Suppressor macrophage treated with lipopolysaccharide for 1 hour (primary cell): ENCODE measurements around the gene VASP.
"Not testable (repeated sequence)": the region's sequence is repeated elsewhere in the genome, so short reads cannot be mapped to it uniquely, and the experiment has no call there.

Experiments used
- DNase-seq, 3 donors: peaks; one replicate each; pipeline ENCODE4 v3.0.0-alpha.2; 2020 to 2022

VASP gene

DNA sequence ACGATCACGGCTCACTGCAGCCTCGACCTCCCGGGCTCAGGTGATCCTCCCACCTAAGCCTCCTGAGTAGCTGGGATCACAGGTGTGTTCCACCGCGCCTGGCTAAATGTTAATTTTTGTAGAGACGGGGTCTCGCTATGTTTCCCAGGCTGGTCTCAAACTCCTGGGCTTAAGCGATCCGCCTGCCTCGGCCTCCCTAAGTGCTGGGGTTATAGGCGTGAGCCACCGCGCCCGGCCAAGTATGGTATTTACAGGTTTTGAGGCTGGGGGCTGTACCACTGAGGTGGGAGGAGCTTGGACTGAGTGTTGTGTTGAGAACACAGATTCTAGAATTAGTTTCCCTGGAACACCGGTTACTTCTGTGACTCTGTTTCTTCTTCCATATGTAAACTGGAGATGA lies 9.5 kb upstream of the VASP start:
- DNase-seq: no peak

DNA sequence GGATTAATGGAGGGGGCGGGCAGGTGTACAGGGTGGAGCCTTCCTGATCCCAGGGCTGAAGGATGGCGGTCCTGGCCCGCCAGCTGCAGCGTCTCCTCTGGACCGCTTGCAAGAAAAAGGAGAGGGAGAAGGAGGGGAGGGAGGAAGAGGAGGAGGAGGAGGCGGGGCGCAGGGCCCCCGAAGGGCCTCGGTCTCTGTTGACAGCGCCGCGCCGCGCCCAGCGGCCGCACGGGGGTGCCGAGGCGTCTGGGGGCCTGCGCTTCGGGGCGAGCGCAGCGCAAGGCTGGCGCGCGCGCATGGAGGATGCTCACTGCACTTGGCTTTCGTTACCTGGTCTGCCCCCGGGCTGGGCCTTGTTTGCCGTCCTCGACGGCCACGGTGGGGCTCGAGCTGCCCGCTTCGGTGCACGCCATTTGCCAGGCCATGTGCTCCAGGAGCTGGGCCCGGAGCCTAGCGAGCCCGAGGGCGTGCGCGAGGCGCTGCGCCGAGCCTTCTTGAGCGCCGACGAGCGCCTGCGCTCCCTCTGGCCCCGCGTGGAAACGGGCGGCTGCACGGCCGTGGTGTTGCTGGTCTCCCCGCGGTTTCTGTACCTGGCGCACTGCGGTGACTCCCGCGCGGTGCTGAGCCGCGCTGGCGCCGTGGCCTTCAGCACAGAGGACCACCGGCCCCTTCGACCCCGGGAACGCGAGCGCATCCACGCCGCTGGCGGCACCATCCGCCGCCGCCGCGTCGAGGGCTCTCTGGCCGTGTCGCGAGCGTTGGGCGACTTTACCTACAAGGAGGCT lies 8.7 kb upstream of the VASP start, which contains the start of gene PPM1N:
PPM1N (plus strand) TSS at position 33 of the 785 bp plus-strand sequence; CDS start at position 63, 30 bp downstream.
- peak in 1 of 3 donors; percentile 64 for DNase-seq

DNA sequence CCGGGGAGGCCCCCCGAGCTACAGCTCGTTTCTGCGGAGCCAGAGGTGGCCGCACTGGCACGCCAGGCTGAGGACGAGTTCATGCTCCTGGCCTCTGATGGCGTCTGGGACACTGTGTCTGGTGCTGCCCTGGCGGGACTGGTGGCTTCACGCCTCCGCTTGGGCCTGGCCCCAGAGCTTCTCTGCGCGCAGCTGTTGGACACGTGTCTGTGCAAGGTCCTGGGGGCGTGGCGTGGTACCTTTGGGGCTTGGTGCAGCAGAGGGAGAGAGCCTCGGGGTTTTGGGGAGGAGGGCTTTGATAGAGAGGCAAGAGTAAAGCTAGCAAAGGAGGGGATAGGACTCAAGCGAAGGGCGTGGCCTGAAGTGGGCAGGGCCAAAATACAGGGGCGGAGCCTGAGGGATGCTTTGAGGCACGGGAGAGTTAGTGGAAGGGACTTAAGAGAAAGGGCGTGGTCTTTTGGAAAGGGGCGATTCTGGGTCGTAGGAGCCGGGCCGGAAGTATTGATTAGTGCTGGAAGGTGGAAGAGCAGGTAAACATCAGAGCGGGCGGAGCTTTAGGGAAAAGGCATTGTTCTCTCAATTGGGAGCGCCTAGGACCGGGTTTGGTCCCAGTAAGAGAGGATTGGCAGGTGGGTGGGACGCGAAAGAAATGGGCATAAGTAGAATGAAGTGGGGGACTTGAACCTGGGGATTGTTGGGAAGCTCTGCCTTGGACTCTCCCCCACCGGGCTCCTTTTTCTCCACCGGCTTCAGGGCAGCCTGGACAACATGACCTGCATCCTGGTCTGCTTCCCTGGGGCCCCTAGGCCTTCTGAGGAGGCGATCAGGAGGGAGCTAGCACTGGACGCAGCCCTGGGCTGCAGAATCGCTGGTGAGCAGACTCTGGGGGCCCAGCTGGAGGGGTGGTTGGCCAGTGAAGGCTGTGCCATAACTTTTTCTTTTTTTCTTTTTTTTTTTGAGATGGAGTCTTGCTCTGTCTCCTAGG lies 7.8 kb upstream of the VASP start:
- DNase-seq: peak; percentile 47 to 67 (median 54)

DNA sequence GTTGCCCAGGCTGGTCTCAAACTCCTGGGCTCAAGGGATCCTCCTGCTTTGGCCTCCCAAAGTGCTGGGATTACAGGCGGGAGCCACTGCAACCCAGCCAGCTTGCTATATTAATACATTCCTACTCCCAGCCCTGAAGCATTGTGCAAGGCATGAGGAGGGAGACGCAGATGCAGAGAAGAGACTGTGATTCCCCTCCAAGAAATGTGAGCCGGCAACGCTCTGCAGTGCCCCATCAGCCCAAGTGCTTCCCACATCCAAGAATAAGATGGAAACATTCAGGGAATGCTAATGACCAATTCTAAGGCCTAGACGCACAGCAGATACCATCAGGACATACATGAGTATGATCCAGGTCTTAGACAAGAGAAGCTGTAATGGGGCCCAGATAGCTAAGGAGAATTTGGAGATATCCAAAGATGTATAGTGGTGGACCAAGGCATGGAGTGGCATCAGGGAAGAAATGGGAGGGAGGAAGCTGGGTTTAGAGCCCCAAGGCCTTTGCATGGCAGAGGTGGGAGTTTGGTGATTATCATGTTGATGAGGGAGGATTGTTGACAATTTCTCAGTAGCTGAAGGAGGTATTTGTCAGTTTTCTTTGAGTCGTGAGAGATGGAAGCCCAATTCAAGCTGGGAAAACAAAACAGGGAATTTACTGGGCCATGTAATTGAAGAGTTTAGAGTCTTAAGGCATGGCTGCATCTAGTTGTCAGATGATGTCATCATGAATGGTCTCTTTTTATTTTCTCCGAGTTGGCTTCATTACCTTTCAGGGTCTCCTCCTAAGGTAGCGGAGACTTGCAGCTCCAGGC lies 6.2 kb upstream of the VASP start:
- DNase-seq: peak in 2 of 3 donors; percentile 25 to 57

DNA sequence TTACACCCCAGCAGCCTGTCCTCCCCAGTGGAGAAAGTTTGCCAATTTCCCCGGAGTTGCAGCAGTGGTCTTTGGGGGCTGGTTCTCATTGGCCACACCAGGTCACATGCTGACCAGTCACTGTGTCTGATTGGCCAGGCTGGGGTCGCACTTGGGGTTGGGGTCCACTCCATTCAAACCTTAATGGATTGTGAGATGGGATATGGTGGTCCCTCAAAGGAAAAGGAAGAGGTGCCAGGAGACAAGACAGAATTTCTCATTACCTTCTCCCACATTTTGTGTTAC lies 5.6 kb upstream of the VASP start:
- peak in 1 of 3 donors; percentile 37 for DNase-seq

DNA sequence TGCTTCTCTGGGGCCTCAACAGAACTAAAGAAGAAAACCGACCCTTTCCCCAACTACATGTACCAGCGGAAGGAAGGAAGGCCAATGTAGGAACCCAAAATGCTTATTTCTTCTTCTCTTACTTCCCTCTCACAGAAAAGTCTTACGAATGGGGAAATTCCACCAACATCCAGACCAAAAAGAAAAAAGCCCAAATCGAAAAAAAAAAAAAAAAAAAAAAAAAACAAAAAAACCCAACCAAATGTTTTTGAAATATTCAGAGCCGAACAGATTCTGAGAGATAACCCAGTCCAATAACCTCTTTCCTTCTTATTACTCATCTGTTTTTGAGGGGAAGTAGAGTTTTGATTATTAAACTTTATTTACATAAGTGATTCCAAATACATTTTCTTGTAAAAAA lies 5.2 kb upstream of the VASP start:
- peak; percentile 76 to 97 (median 93) for DNase-seq

DNA sequence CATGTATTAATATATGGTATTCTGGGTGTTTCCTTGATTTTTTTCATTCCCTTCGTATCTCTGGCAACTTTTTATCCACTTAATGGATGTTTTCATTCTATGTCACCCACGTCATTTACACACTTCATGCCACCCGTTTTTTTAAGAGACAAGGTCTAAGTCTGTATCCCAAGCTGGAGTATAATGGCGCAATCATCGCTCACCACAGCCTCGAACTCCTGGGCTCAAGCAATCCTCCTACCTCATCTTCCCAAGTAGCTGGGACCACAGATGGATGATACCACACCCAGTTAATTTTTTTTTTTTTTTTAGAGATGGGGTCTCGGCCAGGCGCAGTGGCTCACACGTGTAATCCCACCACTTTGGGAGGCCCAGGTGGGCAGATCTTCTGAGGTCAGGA lies 3.4 kb upstream of the VASP start:
- no peak for DNase-seq

DNA sequence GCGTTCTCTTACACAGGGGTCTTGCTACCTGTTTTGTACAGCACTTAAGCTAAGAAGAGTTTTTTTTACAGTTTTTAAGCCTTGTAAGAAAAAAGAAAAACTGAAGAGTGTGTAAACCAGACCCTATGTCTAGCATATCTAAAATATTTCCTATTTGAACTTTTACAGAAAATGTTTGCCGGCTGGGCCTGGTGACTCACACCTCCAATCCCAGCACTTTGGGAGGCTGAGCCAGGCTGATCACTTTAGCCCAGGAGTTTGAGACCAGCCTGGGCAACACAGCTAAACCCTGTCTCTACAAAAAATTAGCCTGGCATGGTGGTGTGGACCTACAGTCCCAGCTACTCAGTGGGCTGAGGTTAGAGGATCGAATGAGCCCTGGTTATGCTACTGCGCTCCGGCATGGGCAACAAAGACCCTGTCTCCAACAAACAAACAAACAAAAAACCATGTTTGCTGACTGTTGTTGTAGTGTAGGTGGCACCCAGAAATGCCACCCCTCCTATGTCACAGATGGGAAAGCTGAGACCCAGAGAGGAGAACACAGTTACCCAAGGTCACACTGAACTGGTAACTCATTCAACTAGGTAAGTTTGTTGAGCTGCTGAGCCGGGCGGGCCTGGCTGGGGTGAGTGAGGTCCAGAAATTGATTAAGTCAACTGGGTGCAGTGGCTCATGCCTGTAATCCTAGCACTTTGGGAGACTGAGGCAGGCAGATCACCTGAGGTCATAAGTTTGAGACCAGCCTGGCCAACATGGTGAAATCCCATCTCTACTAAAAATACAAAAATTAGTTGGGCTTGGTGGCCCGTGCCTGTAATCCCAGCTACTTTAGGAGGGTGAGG lies 1.9 kb upstream of the VASP start:
- DNase-seq: peak in 2 of 3 donors; percentile 39 to 44

DNA sequence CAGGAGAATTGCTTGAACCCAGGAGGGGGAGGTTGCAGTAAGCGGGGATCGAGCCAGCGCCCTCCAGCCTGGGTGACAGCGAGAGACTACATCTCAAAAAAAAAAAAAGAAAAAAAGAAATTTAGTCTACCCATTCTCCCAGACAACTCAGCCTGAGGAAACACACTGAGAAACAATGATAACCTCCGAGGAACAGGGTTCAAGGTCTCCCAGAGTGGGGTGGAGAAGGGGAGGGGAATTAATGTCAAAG lies 1.4 kb upstream of the VASP start:
- DNase-seq: no peak

DNA sequence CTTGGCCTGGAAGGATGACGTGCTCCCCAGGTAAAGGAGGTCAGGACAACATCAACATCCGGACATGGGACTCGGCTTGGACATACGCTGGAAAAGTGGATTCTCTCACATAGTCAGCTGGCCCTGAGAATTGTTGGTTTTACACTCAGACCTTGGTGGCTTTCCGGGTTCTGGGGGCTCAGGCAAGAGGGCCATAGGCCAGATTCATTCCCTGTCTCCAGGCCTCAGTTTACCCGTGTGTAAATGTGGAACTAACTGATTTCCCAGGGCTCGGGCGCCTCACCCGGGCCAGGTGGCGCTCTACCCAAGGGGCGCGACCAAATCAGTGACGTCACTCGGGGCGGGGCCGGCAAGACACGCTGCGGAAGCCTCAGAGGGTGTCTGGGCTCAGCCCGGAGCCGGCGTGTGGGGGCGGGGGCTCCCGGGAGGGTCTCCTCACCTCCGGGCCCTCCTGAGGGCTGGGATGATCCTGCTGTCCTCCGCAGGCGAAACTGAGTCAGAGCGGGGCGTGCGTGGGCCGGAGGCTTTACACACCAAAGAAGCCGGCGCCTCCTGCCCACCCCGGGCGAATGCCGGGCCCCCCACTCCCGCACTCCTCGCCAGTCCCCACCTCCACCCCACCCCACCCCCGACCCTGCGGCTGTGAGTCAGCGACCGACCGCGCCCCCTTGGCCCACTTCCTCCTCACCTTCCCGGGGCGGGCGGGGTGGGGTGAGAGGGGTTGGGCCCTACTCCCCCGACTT lies 862 bp upstream of the VASP start:
- DNase-seq: peak; percentile 95 to 99 (median 97)

DNA sequence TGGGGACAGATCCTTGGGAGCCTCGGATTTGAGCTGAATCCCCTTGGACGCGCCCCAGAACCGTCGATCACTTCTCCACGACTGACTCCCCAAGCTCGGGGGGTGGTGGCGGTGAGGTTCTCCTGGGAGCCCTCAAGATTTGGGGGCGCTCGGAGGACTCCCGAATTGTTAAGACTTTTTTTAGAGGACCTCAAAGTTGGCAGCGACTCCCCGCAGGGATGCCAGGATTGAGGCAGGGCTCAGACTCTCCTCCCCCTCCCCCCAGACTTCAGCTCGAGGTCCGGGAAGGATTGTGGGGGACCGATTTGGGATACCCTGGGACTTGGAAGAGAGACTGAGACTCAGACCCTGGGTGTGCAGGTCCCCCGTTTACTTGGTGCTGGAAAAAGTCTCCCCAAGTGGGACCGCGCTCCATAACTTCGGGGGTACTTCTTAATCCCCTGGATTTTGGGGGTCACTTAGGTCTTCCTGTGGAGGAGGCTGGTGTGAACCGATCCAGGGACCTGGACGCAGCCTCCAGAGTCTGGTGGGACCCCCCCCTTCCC lies 665 bp downstream of the VASP start:
- DNase-seq: no peak

DNA sequence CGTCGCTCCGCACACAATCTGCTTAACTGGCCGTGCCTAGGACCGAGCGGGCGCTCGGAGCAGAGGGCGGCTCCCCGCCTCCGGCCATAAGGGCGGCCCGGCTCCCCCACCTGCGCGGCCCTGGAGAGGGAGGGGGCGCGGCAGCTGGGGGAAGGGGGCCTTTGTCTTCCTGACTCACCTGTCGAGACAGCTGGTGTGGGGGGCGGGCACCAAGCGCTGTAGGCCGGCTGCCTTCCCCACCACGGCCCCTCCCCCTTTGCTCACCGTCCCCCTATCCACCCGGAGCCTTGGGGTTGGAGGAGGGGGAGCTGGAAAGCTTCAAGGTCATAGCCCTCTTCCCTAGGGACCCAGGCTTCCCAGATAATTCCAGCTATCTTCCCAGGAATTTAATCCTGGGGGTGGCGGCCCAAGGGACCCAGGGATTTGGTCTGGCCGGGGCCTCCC lies 1.2 kb downstream of the VASP start:
- peak in 1 of 3 donors; percentile 54 for DNase-seq

DNA sequence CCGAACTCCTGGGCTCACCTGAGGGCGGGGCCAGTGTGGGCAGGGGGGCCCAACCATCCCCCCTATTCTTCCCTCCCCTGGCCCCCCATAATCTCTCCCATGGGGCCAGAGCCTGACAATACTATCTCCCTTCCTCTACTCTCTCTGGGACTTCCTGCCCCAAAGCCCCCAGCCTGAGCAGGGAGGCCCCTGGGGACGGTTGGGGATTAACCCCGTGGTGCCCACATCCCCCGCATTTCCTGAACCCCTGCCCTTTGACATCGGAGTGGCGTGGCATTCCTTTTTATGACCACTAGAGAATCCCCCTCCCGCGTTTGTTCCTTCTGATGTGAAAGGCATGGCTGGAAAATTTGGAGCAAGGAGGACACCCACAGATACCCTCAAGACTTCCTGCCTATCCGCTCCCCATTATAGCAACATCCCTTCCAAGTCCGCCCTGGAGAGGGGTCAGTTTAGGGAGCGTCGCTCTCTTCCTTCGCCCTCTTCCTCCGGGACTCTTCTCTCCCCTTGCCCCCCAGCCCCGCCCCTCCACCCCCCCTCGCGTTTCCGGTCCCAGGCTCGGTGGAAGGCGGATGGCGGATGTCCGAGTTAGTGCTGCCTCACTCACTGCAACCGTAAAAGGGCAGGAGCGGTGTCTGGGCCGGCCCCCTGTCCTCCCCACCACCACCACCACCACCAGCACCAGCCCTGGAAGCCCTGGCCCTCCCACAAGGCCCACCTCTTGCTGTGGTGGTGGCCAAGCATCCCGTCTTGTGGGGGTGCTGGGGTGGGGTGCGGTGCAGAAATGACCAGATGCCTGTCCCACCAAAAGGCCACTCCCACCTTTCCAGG lies 1.8 kb downstream of the VASP start:
- peak; percentile 77 to 85 (median 85) for DNase-seq

DNA sequence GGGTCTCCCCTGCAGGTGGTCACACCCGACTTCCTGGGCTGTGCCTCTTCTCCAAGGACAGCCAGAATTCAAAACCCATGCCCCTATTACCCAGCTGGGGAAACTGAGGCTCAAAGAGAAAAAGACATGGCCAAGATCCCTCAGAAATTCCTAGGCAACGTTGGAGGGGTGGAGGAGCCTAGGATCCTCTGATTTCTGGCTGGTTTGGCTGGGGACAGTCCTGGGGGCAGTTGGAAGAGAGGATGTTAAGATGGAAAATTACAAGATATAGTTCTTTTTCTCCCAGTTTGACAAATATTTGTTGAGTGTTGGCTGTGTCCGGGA lies 2.4 kb downstream of the VASP start:
- no peak for DNase-seq

DNA sequence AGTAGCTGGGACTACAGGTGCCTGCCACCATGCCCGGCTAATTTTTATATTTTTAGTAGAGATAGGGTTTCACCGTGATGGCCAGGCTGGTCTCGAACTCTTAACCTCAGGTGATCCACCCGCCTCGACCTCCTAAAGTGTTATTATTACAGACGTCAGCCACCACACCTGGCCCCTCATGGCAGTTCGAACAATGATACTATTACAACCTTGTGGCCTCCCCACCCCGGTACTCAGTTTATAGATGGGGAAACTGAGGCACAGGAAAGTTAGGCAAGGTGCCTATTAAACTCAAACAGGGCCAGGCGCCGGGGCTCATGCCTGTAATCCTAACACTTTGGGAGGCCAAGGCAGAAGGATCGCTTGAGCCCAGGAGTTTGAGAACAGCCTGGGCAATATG lies 3.1 kb downstream of the VASP start:
- not testable (repeated sequence) for DNase-seq

DNA sequence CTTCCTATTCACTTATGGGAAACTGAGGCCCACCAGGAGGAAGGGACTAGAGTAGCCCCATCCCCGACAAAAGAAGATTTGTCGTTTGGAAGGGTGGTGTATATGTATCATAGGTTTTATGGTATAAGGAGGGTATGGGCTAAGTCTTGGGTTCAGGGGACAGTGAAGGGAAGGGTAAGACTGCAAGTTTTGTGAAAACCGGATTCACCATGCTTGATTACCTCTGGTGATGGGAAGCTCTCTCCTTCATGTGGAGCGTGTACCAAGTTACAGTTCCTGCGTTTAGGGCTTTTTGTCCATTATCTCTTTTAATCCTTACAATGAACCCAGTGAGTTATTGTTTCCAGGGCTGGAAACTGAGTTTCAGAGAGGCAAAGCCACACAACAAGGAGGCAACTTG lies 3.8 kb downstream of the VASP start:
- DNase-seq: no peak

DNA sequence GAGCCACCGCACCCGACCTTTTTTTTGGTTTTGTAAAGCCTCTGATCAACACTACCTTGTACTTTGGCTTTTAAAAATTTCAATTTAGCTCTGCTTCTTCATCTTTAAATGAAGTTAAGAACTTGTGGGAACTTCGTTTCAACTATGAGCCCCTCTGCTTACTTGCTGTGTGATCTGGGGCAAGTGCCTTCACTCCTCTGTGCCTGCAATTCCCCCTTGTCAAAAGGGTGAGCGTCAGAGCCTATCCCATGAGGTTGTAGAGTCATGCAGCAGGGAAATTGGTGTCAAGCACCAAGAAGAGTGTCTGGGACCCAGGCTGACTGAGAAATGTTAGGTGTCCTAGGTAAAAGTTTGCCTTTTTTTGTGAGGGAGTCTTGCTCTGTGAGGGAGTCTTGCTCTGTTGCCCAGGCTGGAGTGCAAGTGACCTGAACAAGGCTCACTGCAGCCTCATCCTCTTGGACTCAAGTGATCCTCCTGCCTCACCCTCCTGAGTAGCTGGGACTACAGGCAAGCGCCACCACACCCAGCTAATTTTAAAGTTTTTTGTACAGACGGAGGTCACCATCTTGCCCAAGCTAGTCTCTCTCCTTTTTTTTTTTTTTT lies 5.7 kb downstream of the VASP start:
- DNase-seq: no peak

DNA sequence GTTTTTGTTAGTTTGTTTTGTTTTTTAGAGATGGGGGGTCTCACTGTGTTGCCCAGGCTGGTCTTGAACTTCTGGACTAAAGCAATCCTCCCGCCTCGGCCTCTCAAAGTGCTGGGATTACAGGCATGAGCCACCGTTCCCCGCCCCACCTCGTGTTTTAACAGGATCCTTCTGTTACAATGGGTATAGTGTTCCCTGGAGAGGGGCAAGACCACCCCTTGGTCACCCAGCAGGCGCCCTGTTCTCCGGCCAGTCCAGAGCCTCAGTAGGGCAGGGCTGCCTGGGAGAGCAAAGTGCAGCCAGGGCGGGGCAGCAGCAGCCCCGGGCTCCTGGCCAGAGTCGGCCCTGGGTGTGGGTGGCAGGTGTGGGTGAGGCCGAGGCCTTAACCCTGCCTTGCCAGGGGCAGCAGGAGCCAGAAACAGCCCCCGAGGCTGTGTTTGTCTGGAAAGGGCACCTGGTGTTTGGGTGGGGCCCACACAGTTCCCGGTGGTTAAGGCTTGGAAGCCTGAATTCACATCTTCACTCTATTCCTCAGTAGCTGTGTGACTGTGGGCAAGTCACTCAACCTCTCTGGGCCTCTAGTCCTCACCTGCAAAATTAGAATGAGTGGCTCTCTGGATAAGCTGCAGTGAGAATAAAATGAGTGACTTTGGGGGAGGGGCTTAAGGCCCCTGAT lies 7.2 kb downstream of the VASP start:
- peak in 2 of 3 donors; percentile 40 to 55 for DNase-seq

DNA sequence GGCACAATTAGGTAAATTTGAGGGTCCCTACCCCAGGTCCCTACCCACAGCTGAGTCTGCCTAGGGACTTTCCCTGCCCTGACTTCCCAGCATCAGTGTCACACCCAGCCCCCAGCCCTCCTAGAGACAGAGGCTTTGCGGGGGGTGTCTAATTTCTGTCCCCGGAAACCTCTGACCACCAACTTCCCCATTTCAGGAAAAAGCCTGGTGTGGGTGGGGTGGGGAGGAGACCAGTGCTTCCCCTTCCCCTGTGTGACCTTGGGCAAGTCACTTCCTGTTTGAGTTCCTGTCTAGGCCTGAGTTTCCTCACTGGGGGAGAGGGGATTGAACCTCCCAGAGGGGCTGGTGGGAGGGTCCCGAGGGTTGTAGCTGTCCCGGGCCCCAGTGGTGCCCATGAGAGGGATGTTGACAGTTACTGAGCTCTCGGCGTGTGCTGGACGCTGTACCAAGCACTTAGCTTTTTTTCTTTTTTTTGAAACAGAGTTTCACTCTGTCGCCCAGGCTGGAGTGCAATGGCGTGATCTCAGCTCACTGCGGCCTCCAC lies 7.9 kb downstream of the VASP start:
- DNase-seq: peak; percentile 96 to 98 (median 98)
